HEK293 (cell line): ENCODE results near the gene SELPLG.

Experiments
- CTCF ChIP-seq: fragments of 450-650 bp; formaldehyde crosslinking; IDR thresholded peaks from 2 replicates; pipeline ENCODE4 v1.5.1; 2016; ENCODE audit warnings: missing biosample characterization, missing genetic modification characterization
- GLI4 ChIP-seq: fragments of 450-650 bp; formaldehyde crosslinking; IDR thresholded peaks from 2 replicates; pipeline ENCODE4 v1.5.1; 2016; ENCODE audit warnings: missing biosample characterization, missing genetic modification characterization
- PBX3 ChIP-seq: sonication (generic); formaldehyde crosslinking; IDR thresholded peaks from 2 replicates; pipeline ENCODE4 v1.8.1; 2022; ENCODE audit warnings: mild to moderate bottlenecking, moderate library complexity, missing genetic modification reagents
- PRDM4 ChIP-seq: fragments of 450-650 bp; formaldehyde crosslinking; IDR thresholded peaks from 2 replicates; pipeline ENCODE4 v1.5.1; 2017; ENCODE audit warnings: missing biosample characterization, missing genetic modification characterization
- ZBTB20 ChIP-seq: fragments of 450-650 bp; formaldehyde crosslinking; IDR thresholded peaks from 2 replicates; pipeline ENCODE4 v1.5.1; 2016; ENCODE audit warnings: missing biosample characterization, missing genetic modification characterization
- ZBTB8A ChIP-seq: fragments of 450-650 bp; formaldehyde crosslinking; IDR thresholded peaks from 2 replicates; pipeline ENCODE4 v1.5.1; 2016; ENCODE audit warnings: missing biosample characterization, missing genetic modification characterization
- ZNF24 ChIP-seq: fragments of 450-650 bp; formaldehyde crosslinking; IDR thresholded peaks from 2 replicates; pipeline ENCODE4 v1.5.1; 2016; ENCODE audit warnings: missing biosample characterization, missing genetic modification characterization

- TF ChIP-seq CTCF (tag by site-specific recombination) = no peak
- TF ChIP-seq ZNF24 = no peak
- TF ChIP-seq ZBTB20 (tag by site-specific recombination) = no peak
- TF ChIP-seq PBX3 (CRISPR knock-in tag) = no peak
- no peak for TF ChIP-seq ZBTB8A (tag by site-specific recombination)
- no peak for TF ChIP-seq GLI4 (tag by site-specific recombination)
- no peak for TF ChIP-seq PRDM4
Measured at GRCh38 chr12:108589028-108589839, 44.5 kb downstream of the SELPLG start.
